Osteoblast (primary cell): ENCODE results near the gene FKBP1A. TPM values are rescaled to one million over a fixed set of nuclear protein-coding genes. Genes with fewer than 3 reads are reported as not detected.

Experiments used
- DNase-seq: peaks from one replicate; pipeline ENCODE4 v3.0.0; 2011; ENCODE audit warnings: low spot score, mixed read lengths; ENCODE audit not compliant: insufficient read length; ENCODE audit errors: missing footprints
- H2AFZ ChIP-seq: 2 replicates; pipeline ENCODE4 v1.6.0; 2011; ENCODE audit warnings: mild to moderate bottlenecking, low read length
- H3K27ac ChIP-seq: 2 replicates; pipeline ENCODE4 v1.5.1; 2011; ENCODE audit warnings: mild to moderate bottlenecking, low read depth, low read length, moderate library complexity
- H3K27me3 ChIP-seq: 2 replicates; pipeline ENCODE4 v1.6.0; 2012; ENCODE audit warnings: mild to moderate bottlenecking, control low read depth, inconsistent platforms, low read length, moderate library complexity; ENCODE audit not compliant: insufficient read depth
- H3K36me3 ChIP-seq: 2 replicates; pipeline ENCODE4 v1.5.1; 2011; ENCODE audit warnings: mild to moderate bottlenecking, low read length, control low read depth, moderate library complexity; ENCODE audit not compliant: insufficient read depth
- H3K4me1 ChIP-seq: 2 replicates; pipeline ENCODE4 v1.5.1; 2011; ENCODE audit warnings: mild to moderate bottlenecking, low read length, control low read depth, moderate library complexity; ENCODE audit not compliant: insufficient read depth
- H3K4me2 ChIP-seq: 2 replicates; pipeline ENCODE4 v1.6.0; 2011; ENCODE audit warnings: mild to moderate bottlenecking, low read length; ENCODE audit not compliant: insufficient read depth
- H3K4me3 ChIP-seq: fragments of 200-600 bp; sonication (generic); 3 replicates; pipeline ENCODE4 v1.5.1; 2012; ENCODE audit warnings: mild to moderate bottlenecking, low read length, inconsistent platforms; ENCODE audit not compliant: insufficient read depth
- H3K79me2 ChIP-seq: 2 replicates; pipeline ENCODE4 v1.6.0; 2012; ENCODE audit warnings: mild to moderate bottlenecking, low read length, control low read depth, inconsistent platforms; ENCODE audit not compliant: insufficient read depth
- H3K9me3 ChIP-seq: 2 replicates; pipeline ENCODE4 v1.5.1; 2011; ENCODE audit warnings: low read depth, low read length, control low read depth
- H4K20me1 ChIP-seq: 2 replicates; pipeline ENCODE4 v1.6.0; 2012; ENCODE audit warnings: mild to moderate bottlenecking, low read length, control low read depth; ENCODE audit not compliant: insufficient read depth
- CTCF ChIP-seq: IDR thresholded peaks from 2 replicates; pipeline ENCODE4 v1.5.1; 2011; ENCODE audit warnings: mild to moderate bottlenecking, low read depth, low read length, moderate library complexity; ENCODE audit errors: extremely low read depth
- total RNA-seq: library from RNA; depleted of rRNA; stranded (reverse); fragments of >200 nt; gene quantifications from 2 replicates; pipeline ENCODE4 v1.2.3, GENCODE V29; 2012

The FKBP1A gene
- total RNA-seq, 1 donor, result 154 TPM

GRCh38 chr20:1417790-1418189 is 24.9 kb upstream of the FKBP1A start:
- Histone ChIP-seq H3K27ac (peak overlapping the region; percentile 86), H3K4me1 (peaks cover 30% of the 10 kb centered on the region), H3K27me3 (no peaks in the 10 kb centered on the region), H4K20me1 (no peaks in the 10 kb centered on the region), H3K36me3 (no peaks in the 10 kb centered on the region), H3K4me2 (peak overlapping the region; percentile 38), H2AFZ (peak overlapping the region; percentile 55), H3K9me3 (no peaks in the 10 kb centered on the region), H3K79me2 (no peaks in the 10 kb centered on the region), H3K4me3 (no peak overlapping the region)
- no peak for TF ChIP-seq CTCF
- no peak for DNase-seq

GRCh38 chr20:1417273-1417672 is 24.4 kb upstream of the FKBP1A start:
- Histone ChIP-seq H3K4me3 (no peak overlapping the region), H3K27ac (peak overlapping the region; percentile 86), H2AFZ (peak overlapping the region; percentile 55), H3K27me3 (no peaks in the 10 kb centered on the region), H4K20me1 (no peaks in the 10 kb centered on the region), H3K36me3 (no peaks in the 10 kb centered on the region), H3K4me2 (peak overlapping the region; percentile 38), H3K4me1 (peaks cover 30% of the 10 kb centered on the region), H3K79me2 (no peaks in the 10 kb centered on the region), H3K9me3 (no peaks in the 10 kb centered on the region)
- TF ChIP-seq CTCF, result no peak
- DNase-seq, result peak; percentile 54

- no peak overlapping the region for H3K4me2 ChIP-seq
- peaks cover 30% of the 10 kb centered on the region for H3K4me1 ChIP-seq
- no peaks in the 10 kb centered on the region for H3K27me3 ChIP-seq
- no peak overlapping the region for H2AFZ ChIP-seq
- DNase-seq, result peak; percentile 86
- no peaks in the 10 kb centered on the region for H3K36me3 ChIP-seq
- H3K27ac ChIP-seq, result peak overlapping the region; percentile 86
- H3K4me3 ChIP-seq, result no peak overlapping the region
- TF ChIP-seq CTCF, result no peak
- no peaks in the 10 kb centered on the region for H3K79me2 ChIP-seq
- no peaks in the 10 kb centered on the region for H3K9me3 ChIP-seq
- H4K20me1 ChIP-seq, result no peaks in the 10 kb centered on the region
Observed at GRCh38 chr20:1415667-1416468, 23.0 kb upstream of the FKBP1A start.

GRCh38 chr20:1414982-1415381 is 22.1 kb upstream of the FKBP1A start:
- no peak overlapping the region for H3K27ac ChIP-seq

More at GRCh38 chr20:1414982-1415381, 22.1 kb upstream of the FKBP1A start:
- Histone ChIP-seq H4K20me1 (no peaks in the 10 kb centered on the region), H3K4me3 (no peak overlapping the region), H3K79me2 (no peaks in the 10 kb centered on the region), H3K4me2 (no peak overlapping the region), H3K4me1 (peaks cover 30% of the 10 kb centered on the region), H3K27me3 (no peaks in the 10 kb centered on the region), H3K9me3 (no peaks in the 10 kb centered on the region), H3K36me3 (no peaks in the 10 kb centered on the region), H2AFZ (no peak overlapping the region)
- no peak for DNase-seq
- TF ChIP-seq CTCF, result no peak
